ENCODE measurements around the gene IGFL3.
"Not testable (repeated sequence)": the region's sequence is repeated elsewhere in the genome, so short reads cannot be mapped to it uniquely, and the experiment has no call there.

Gene IGFL3

DNA sequence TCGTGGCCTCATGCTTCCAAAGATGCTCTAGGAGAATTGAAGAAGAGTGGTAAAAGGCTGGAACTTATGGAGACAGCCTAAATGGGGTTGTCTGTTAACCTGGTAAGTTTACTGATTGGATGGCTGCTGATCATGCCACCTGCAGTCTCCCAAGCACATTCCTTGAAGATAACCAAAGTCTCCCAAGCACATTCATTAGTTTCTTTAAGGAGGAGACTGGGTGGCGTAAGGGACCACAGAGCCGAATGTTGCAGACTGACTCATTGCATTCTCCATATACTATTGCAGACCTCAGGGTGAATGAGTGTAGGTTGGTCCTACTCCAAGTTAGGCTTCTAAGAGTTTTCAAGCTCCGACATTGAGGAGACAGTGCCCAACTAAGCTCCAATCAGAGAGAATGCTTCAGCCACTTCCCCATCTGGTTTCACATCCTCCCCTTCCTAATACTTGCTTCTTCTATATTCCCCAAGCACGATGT lies at the start of gene IGFL3:
TSS of gene IGFL3 (minus strand) at position 51 of the 478 bp plus-strand sequence. CDS start at position 12, 39 bp downstream.
- no peak for DNase-seq

DNA sequence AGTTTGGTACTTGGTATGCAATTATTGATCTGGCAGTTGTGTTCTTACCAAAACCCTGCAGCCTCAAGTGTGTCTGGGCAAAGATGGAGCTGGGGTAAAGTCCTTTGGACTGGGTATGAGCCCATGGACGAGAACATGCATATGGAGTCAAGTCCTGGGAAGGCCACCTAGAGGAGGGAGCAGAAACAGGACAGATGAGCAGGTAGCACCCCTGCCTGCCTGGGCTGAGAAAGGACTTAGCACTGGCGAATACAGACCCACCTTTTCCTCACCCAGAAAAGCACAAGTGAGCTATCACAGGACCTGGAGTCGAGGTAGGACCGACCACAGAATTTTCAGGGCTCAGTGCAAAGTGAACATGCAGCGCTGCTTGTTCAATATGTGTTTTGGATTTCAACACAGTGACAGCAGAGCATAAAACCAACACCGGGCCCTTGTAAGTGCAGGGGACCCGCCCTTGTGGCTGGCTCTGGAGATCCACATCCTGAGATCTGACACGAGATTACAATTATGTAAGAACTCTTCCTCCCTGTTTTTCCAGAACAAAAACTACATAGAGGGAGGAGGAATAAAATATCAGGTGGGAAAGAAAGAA lies 49.5 kb upstream of the IGFL3 start:
- no peak for DNase-seq

DNA sequence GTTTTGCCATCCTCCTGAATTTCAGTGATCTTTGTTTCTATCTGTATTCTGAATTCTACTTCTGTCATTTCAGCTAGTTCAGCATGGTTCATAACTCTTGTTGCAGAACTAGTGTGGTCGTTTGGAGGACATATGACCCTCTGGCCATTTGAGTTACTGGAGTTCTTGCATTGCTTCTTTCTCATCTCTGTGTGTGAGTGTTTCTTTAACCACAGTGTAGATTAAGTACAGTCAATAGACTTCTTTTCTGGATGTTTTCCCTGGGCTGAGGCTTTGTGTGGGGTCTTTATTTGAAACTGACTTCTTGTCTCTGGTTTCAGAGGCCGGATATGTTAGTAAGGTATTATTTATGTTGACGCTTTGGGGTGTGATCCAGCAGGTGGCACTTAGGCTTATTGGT lies 38.2 kb upstream of the IGFL3 start:
- no peak for DNase-seq

DNA sequence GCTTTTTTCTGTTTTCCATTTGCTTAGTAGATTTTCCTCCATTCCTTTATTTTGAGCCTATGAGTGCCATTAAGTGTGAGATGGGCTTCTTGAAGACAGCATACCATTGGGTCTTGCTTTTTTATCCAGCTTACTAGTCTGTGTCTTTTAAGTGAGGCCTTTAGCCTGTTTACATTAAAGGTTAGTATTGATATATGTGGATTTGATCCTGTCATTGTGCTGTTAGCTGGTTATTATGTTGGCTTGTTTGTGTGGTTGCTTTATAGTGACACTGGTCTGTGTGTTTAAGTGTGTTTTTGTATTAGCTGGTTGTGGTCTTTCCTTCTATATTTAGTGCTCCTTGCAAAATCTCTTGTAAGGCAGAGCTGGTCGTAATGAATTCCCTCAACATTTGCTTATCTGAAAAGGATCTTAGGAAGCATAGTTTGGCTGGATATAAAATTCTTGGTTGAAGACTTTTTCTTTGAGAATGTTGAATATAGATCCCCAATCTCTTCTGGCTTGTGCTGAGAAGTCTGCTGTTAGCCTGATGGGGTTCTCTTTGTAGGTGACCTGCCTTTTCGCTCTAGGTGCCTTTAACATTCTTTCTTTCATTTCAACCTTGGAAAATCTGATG lies 37.3 kb upstream of the IGFL3 start:
- DNase-seq, result not testable (repeated sequence)

DNA sequence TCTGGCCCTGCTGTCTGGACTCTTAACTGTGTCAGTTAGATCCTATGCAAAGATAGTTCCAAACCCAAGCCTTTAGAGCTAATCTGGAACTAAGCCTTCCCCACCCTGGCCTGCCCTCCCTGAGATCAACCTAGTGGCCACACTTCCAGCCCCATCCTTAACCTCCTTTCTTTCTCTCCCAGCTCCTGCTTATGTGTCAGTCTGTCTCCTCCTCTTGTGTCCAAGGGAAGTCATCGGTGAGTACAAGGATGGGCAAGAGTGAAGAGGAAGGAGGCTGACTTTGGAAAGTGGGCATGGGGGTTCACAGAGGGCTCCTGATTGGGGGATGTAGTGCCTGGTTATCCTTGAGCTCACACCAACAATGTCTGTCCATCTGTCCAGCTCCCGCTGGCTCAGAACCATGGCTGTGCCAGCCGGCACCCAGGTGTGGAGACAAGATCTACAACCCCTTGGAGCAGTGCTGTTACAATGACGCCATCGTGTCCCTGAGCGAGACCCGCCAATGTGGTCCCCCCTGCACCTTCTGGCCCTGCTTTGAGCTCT lies 35.8 kb upstream of the IGFL3 start:
- no peak for DNase-seq

GRCh38 chr19:46159418-46160232 lies 35.1 kb upstream of the IGFL3 start:
- DNase-seq, result no peak

DNA sequence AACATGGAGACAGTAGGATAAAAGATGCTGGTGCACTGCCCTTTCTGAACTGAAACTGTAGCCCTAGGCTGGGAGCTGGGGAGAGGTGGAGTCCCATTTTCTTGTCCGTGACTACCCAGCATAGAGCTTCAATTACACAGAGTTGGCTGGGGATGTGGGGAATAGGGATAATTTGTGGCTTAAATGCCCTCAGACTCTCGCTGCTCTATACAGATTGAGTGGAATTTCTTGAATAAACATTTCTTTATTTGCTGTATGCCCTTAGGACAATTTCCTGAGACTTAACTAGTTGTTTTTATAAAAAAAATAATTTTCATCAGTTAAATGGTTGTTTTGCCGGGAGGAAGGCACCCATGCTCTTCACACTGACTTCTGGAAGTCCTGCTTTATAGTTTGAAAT lies 30.7 kb upstream of the IGFL3 start:
- no peak for DNase-seq

- DNase-seq, result no peak
Observed at GRCh38 chr19:46150606-46151005, 26.1 kb upstream of the IGFL3 start.

- DNase-seq, result no peak
Observed at GRCh38 chr19:46147791-46148288, 23.4 kb upstream of the IGFL3 start, which contains the start of gene IGFL2. Gene IGFL2, plus strand, starts transcription at chr19:46148238. Its CDS starts 41 bp downstream, at chr19:46148279.

- DNase-seq, result no peak
Observed at GRCh38 chr19:46147166-46147740, 22.8 kb upstream of the IGFL3 start.

DNA sequence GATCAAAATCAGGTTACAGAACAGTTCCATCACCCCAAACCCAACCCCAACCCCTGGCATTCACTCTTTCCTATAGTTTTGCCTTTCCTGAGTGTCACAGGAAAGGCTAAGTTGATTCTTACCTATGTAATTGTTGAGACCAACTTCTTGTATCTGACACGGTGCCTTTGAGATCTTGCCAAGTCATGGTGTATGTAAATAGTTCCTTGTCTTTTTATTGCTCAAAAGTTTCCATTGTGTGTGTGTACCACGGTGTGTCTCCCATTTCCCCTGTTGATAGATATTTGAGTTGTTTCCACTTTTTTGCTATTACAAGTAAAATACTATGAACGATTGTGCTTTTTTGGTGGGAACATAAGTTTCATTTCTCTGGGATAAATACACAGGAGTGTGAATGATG lies 20.3 kb upstream of the IGFL3 start:
- DNase-seq, result no peak

DNA sequence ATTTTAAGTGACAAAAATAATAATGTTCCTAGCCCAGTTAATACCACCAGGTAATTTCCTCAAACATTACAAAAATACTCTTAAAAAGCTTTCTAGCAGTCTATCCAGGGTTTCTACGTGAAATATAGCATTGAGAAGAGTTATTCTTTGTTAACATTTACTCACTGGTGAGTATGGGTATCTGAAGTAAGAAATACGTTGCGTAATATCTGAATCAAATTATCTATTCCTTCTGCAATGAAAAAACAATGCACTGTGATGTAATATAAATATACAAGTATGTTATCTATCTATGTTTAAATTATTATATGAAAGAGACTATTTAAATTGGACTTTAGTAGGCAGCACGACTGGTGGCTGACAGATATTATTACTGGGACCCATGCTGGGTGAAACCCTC lies 17.8 kb upstream of the IGFL3 start:
- no peak for DNase-seq

GRCh38 chr19:46141421-46141820 lies 16.9 kb upstream of the IGFL3 start:
- DNase-seq, result no peak

- no peak for DNase-seq
Observed at GRCh38 chr19:46137915-46138473, 13.5 kb upstream of the IGFL3 start.

- DNase-seq, result no peak
Observed at GRCh38 chr19:46134527-46134926, 10.0 kb upstream of the IGFL3 start.

- DNase-seq, result no peak
Observed at GRCh38 chr19:46133777-46134241, 9.3 kb upstream of the IGFL3 start.

DNA sequence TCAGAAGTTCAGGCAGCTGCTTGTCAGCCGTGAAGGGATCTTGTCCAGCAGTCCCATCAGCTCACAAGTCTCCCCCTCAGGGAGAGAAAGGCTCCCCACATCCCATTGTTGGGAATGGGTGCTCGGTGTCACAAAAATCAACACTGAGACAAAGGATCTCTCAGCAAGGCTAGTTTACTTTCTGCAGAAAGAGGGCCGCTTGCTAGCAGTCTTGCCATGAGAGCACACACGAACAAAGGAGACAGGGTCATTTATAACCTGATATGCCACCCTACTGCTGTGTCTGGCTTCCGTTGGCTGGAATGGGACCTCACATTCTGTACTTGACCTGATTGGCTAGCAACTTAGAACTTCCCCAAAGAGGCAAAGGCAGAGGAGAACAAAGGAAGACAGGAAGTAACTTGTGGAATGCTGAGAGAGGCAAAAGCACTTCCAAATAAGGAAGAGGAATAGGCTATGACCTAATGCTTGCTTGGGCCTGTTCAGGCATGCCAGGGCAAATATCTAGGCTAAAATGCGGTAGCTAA lies 8.7 kb upstream of the IGFL3 start:
- no peak for DNase-seq

- DNase-seq, result no peak
Observed at GRCh38 chr19:46132508-46133100, 8.1 kb upstream of the IGFL3 start.

DNA sequence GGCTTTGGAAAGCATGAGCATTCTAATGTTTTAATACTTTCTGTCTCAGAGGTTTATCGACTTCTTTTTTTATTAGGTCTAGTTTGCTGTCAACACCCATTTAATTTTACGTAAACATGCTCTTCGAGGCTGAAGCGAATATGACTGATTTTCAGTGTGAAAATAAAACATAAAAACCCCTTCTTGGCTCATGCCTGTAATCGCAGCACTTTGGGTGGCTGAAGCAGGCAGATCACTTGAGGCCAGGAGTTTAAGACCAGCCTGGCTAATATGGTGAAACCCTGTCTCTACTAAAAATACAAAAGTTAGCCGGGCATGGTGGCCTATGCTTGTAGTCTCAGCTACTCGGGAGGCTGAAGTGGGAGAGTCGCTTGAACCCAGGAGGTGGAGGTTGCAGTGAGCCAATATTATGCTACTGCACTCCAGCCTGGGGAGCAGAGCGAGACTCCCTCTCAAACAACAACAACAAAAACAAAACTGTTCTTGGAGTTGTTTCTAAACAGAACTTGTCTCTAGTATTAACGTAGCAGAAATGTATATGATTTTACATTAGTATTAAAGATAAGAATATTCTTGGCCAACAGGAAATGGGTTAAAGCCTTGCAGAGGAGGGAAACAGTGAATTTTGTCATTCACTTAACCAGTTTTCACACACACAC lies 7.1 kb upstream of the IGFL3 start:
- no peak for DNase-seq

GRCh38 chr19:46126086-46126580 lies 1.6 kb upstream of the IGFL3 start:
- DNase-seq, result no peak

- no peak for DNase-seq
Observed at GRCh38 chr19:46125447-46125846, 959 bp upstream of the IGFL3 start.
